ENCODE measurements around the gene MRPL55.

Gene MRPL55

GRCh38 chr1:228062085-228062791 lies 46.9 kb downstream of the MRPL55 start:
- TF ChIP-seq, protein P1, sequence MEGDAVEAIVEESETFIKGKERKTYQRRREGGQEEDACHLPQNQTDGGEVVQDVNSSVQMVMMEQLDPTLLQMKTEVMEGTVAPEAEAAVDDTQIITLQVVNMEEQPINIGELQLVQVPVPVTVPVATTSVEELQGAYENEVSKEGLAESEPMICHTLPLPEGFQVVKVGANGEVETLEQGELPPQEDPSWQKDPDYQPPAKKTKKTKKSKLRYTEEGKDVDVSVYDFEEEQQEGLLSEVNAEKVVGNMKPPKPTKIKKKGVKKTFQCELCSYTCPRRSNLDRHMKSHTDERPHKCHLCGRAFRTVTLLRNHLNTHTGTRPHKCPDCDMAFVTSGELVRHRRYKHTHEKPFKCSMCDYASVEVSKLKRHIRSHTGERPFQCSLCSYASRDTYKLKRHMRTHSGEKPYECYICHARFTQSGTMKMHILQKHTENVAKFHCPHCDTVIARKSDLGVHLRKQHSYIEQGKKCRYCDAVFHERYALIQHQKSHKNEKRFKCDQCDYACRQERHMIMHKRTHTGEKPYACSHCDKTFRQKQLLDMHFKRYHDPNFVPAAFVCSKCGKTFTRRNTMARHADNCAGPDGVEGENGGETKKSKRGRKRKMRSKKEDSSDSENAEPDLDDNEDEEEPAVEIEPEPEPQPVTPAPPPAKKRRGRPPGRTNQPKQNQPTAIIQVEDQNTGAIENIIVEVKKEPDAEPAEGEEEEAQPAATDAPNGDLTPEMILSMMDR (IDR thresholded peaks at IDR 0.05; ENCODE audit: extremely low read depth, insufficient read depth, missing control alignments): no peak
- DNase-seq (ENCODE audit: low spot score): no peak
- in situ Hi-C loops (cut with MboI; ENCODE audit: low pct_unique_long_range_greater_than_20kb, low sequenced_read_pairs, unreplicated experiment): no loop called here

- in situ Hi-C loops (cut with MboI; ENCODE audit: low pct_unique_long_range_greater_than_20kb, low sequenced_read_pairs, unreplicated experiment): no loop called here
- no peak for DNase-seq (ENCODE audit: low spot score)
Measured at GRCh38 chr1:228061411-228062084, 47.6 kb downstream of the MRPL55 start.

GRCh38 chr1:228060458-228061190 lies 48.5 kb downstream of the MRPL55 start:
- in situ Hi-C loops (cut with MboI; ENCODE audit: low pct_unique_long_range_greater_than_20kb, low sequenced_read_pairs, unreplicated experiment): no loop called here
- DNase-seq (ENCODE audit: low spot score): no peak
- TF ChIP-seq, protein P1 (IDR thresholded peaks at IDR 0.05; ENCODE audit: extremely low read depth, insufficient read depth, missing control alignments): no peak

More at GRCh38 chr1:228061411-228062084, 47.6 kb downstream of the MRPL55 start:
- TF ChIP-seq, protein P1 (IDR thresholded peaks at IDR 0.05; ENCODE audit: extremely low read depth, insufficient read depth, missing control alignments): no peak

DNA sequence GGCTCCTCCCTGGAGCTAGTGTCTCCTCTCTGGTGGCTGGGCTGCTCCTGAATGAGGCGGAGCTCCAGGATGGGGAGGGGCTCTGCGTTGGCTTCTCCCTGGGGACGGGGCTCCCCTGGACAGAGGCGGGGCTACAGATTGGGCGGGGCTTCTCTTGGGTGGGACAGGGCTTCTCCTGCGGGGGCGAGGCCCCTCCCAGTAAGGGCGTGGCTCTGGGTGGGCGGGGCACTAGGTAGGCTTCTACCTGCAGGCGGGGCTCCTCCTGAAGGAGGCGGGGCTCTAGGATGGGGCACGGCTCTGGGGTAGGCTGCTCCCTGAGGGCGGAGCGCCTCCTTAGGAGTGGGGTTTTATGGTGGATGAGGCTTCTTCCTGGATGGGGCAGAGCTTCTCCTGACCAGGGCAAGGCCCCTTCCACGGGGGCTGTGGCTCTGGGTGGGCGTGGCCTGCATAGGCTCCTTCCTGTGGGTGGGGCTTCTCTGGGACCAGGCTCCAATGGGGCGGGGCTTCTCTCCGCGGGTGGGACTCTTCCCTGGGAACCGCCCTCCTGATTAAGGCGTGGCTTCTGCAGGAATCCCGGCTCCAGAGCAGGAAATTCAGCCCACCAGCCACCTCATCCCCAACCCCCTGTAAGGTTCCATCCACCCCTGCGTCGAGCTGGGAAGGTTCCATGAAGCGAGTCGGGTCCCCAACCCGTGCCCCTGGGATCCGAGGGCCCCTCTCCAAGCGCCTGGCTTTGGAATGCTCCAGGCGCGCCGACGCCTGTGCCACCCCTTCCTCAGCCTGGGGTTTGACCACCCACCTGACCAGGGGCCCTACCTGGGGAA lies 49.3 kb downstream of the MRPL55 start:
- peak; percentile 64 for DNase-seq (ENCODE audit: low spot score)
- in situ Hi-C loops (cut with MboI; ENCODE audit: low pct_unique_long_range_greater_than_20kb, low sequenced_read_pairs, unreplicated experiment): no loop called here

GRCh38 chr1:228058949-228059633 lies 50.0 kb downstream of the MRPL55 start:
- in situ Hi-C loops (cut with MboI; ENCODE audit: low pct_unique_long_range_greater_than_20kb, low sequenced_read_pairs, unreplicated experiment): no loop called here
- no peak for DNase-seq (ENCODE audit: low spot score)
- TF ChIP-seq, protein P1 (IDR thresholded peaks at IDR 0.05; ENCODE audit: extremely low read depth, insufficient read depth, missing control alignments): no peak

More for the DNA sequence above, 49.3 kb downstream of the MRPL55 start:
- TF ChIP-seq, protein P1 (IDR thresholded peaks at IDR 0.05; ENCODE audit: extremely low read depth, insufficient read depth, missing control alignments): no peak

All from GM13977 (cell line).